ENCODE results near the gene B3GNT2.

Gene B3GNT2

GRCh38 chr2:62207491-62207890 is 11.6 kb downstream of the B3GNT2 start:
- Histone ChIP-seq H3K4me3 (ENCODE audit: low read depth, low read length) (no peak overlapping the region), H3K36me3 (no peaks in the 10 kb centered on the region), H3K9me3 (no peaks in the 10 kb centered on the region), H3K4me1 (no peaks in the 10 kb centered on the region), H3K27me3 (no peaks in the 10 kb centered on the region)
- no peak for TF ChIP-seq CTCF (IDR thresholded peaks at IDR 0.05; ENCODE audit: low read depth, low read length)
- no peak for DNase-seq

DNA sequence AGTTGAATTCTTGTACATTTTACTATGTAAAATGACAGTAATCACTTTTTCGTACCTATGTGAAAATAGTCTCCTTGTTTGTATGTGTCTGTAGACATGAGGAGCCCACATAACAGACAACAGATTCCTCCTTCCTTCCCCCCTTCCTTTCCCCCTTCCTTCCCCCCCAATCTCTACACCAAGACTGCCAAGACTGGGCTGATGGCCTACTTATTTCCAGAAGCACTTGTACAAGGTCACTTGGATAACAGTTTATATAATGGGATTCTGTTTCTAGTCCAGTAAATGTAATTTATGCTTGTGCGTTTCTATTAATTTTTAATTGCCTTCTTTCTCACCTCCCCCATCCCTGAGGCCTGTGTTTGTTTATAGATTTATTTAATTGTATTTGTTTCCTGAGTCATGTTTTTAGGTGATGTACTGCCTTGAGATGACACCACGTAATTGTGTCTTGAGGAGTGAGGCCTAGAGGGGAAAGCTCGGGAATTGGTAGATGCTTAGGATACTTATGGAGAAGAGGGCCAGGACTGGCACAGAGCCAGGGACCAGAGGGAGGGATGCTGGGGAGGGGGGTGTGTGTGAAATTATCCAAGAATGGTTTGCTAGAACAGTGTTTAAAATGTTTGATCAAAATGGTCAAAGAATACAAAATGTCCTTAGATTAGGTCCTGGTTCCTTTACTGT is 12.3 kb downstream of the B3GNT2 start:
- TF ChIP-seq CTCF (IDR thresholded peaks at IDR 0.05; ENCODE audit: low read depth, low read length), result no peak

DNA sequence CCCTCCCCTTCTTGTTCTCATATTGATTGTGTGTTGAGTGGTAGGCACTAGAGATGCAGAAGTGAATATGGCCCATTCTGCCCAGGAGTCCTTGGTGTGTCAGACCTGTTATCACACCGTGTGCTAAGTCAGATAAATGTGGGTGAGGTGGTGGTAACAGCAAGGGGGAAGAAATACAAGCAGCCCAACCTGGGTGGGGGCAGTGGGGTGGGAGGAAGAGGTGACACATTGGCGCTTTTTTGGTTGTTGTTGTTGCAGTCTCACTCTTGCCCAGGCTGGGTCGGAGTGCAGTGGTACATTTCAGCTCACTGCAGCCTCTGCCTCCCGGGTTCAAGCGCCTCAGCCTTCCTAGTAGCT is 12.8 kb downstream of the B3GNT2 start:
- Histone ChIP-seq H3K4me1 (no peaks in the 10 kb centered on the region), H3K9me3 (no peaks in the 10 kb centered on the region), H3K4me3 (ENCODE audit: low read depth, low read length) (no peak overlapping the region), H3K36me3 (no peaks in the 10 kb centered on the region), H3K27me3 (no peaks in the 10 kb centered on the region)
- no peak for TF ChIP-seq CTCF (IDR thresholded peaks at IDR 0.05; ENCODE audit: low read depth, low read length)
- no peak for DNase-seq

More for the DNA sequence above, 12.3 kb downstream of the B3GNT2 start:
- Histone ChIP-seq H3K36me3 (no peaks in the 10 kb centered on the region), H3K4me3 (ENCODE audit: low read depth, low read length) (no peak overlapping the region), H3K9me3 (no peaks in the 10 kb centered on the region), H3K27me3 (no peaks in the 10 kb centered on the region), H3K4me1 (no peaks in the 10 kb centered on the region)
- no peak for DNase-seq

DNA sequence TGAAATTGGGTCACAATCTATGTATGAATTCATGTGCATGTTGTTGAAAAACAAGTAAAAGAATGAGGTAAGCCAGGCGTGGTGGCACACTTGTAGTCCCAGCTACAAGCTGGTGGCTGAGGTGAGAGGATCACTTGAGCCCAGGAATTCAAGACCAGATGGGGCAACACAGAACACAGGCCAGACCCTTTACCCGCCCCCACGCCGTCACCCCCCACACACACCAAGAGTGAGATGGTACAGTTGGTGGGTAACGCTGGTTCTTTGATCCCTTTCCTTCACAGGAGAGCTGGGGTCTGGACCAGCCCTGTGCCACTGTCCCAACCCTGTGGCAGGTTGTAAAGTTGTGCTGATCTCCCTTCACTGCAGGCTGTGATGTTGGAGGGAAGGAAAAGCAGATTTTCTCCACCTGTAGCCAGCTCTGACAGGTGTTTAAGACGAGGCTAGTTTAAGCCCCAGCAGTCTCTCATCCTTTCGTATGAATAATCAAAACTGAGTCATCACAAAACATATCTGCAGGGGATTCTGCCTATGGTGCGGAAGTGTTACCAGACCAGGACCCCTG is 13.6 kb downstream of the B3GNT2 start:
- TF ChIP-seq CTCF (IDR thresholded peaks at IDR 0.05; ENCODE audit: low read depth, low read length), result no peak
- Histone ChIP-seq H3K27me3 (no peaks in the 10 kb centered on the region), H3K4me3 (ENCODE audit: low read depth, low read length) (no peak overlapping the region), H3K36me3 (no peaks in the 10 kb centered on the region), H3K4me1 (peaks cover 2% of the 10 kb centered on the region), H3K9me3 (no peaks in the 10 kb centered on the region)
- DNase-seq, result no peak

DNA sequence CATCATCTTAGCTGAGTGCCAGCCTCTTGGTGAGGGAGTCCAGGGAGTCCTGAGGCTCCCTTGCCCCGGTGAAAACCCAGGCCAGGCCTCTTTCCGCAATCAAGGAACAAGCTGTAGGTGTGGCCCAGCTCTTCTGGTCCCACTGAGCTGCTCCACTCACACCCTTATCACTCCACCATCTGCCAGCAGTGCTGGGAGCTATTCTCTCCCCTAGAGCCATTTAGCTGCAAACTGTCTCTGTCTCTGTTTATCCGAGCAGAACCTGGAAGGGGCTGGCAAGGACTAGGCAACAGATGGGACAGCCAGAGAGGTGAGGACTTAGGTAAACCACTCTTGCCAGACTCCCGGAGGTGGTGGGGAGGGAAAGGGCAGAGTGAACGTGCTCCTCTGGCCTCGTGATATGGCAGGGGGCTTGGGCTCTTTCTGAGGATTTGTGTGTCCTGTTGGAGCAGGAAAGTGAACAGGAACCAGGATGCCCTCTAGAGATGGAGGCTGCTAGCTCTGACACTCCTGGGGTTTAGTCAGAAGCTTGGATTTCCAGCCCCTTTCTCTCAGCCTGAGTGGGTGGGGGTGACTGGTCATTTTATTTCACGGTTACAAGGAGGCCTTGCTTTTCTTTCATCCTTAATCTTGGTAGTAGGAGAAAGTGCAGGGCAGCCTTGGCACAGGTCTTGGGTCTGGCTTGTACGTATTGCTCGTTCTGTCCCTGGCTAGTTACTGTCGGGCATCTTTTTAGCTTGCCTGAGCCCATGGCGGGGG is 19.6 kb downstream of the B3GNT2 start:
- H3K4me1 ChIP-seq, result peaks cover 14% of the 10 kb centered on the region
- no peaks in the 10 kb centered on the region for H3K36me3 ChIP-seq
- H3K9me3 ChIP-seq, result no peaks in the 10 kb centered on the region
- H3K27me3 ChIP-seq, result no peaks in the 10 kb centered on the region
- no peak overlapping the region for H3K4me3 ChIP-seq (ENCODE audit: low read depth, low read length)
- TF ChIP-seq CTCF (IDR thresholded peaks at IDR 0.05; ENCODE audit: low read depth, low read length), result peak; percentile 12; the same call in 1 of the 2 replicates
- peak; percentile 74 for DNase-seq

- H3K36me3 ChIP-seq, result no peaks in the 10 kb centered on the region
- no peak for TF ChIP-seq CTCF (IDR thresholded peaks at IDR 0.05; ENCODE audit: low read depth, low read length)
- DNase-seq, result no peak
- H3K4me1 ChIP-seq, result peaks cover 14% of the 10 kb centered on the region
- H3K4me3 ChIP-seq (ENCODE audit: low read depth, low read length), result no peak overlapping the region
- H3K9me3 ChIP-seq, result no peaks in the 10 kb centered on the region
- H3K27me3 ChIP-seq, result no peaks in the 10 kb centered on the region
These were observed 20.2 kb downstream of the B3GNT2 start for GRCh38 chr2:62216113-62216512.
